Panc1 (cell line): ENCODE results near the gene TEDC2.

Experiments used
- POLR2AphosphoS5 ChIP-seq: IDR thresholded peaks from 2 replicates; pipeline ENCODE4 v1.6.1; 2012; ENCODE audit warnings: mild to moderate bottlenecking, low read depth, low read length, moderate library complexity
- TF ChIP-seq, protein P1 (sequence below): fragments of 450-650 bp; IDR thresholded peaks from 2 replicates; pipeline ENCODE4 v1.5.1; 2017; ENCODE audit warnings: mild to moderate bottlenecking
- TF ChIP-seq, protein P2 (sequence below), 2 experiments: IDR thresholded peaks; 2 replicates each; pipeline ENCODE4 v1.6.1; 2011 to 2012; ENCODE audit warnings: low read depth in 2 of 2, control low read depth in 1 of 2, low read length in 1 of 2, mild to moderate bottlenecking in 1 of 2, moderate library complexity in 1 of 2; ENCODE audit not compliant: insufficient read depth in 1 of 2

DNA sequence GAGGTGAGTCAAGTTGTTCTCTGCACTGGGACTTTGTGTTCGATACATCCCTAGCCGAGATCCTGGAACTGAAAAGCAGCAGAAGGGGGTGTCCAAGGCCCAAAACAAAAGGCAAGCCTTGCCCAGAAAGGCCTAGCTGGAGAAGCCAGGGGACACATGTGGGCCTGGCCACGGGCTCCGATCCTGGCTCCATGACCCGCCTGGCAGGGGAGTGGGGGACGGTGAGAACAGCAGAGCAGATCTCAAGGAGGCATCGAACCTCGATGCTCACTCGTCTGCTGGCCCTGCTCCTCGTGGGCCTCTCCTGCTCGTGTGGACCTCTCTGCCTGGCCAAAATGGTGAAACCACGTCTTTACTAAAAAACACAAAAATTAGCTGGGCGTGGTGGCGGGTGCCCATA, 21.8 kb upstream of the TEDC2 start:
- no peak for TF ChIP-seq POLR2AphosphoS5
- TF ChIP-seq, protein P1, sequence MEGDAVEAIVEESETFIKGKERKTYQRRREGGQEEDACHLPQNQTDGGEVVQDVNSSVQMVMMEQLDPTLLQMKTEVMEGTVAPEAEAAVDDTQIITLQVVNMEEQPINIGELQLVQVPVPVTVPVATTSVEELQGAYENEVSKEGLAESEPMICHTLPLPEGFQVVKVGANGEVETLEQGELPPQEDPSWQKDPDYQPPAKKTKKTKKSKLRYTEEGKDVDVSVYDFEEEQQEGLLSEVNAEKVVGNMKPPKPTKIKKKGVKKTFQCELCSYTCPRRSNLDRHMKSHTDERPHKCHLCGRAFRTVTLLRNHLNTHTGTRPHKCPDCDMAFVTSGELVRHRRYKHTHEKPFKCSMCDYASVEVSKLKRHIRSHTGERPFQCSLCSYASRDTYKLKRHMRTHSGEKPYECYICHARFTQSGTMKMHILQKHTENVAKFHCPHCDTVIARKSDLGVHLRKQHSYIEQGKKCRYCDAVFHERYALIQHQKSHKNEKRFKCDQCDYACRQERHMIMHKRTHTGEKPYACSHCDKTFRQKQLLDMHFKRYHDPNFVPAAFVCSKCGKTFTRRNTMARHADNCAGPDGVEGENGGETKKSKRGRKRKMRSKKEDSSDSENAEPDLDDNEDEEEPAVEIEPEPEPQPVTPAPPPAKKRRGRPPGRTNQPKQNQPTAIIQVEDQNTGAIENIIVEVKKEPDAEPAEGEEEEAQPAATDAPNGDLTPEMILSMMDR, result no peak
- TF ChIP-seq, protein P2, sequence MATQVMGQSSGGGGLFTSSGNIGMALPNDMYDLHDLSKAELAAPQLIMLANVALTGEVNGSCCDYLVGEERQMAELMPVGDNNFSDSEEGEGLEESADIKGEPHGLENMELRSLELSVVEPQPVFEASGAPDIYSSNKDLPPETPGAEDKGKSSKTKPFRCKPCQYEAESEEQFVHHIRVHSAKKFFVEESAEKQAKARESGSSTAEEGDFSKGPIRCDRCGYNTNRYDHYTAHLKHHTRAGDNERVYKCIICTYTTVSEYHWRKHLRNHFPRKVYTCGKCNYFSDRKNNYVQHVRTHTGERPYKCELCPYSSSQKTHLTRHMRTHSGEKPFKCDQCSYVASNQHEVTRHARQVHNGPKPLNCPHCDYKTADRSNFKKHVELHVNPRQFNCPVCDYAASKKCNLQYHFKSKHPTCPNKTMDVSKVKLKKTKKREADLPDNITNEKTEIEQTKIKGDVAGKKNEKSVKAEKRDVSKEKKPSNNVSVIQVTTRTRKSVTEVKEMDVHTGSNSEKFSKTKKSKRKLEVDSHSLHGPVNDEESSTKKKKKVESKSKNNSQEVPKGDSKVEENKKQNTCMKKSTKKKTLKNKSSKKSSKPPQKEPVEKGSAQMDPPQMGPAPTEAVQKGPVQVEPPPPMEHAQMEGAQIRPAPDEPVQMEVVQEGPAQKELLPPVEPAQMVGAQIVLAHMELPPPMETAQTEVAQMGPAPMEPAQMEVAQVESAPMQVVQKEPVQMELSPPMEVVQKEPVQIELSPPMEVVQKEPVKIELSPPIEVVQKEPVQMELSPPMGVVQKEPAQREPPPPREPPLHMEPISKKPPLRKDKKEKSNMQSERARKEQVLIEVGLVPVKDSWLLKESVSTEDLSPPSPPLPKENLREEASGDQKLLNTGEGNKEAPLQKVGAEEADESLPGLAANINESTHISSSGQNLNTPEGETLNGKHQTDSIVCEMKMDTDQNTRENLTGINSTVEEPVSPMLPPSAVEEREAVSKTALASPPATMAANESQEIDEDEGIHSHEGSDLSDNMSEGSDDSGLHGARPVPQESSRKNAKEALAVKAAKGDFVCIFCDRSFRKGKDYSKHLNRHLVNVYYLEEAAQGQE (IDR thresholded peaks at IDR 0.05; ENCODE audit: insufficient read depth in 1 of 2, low read depth in 2 of 2, low read length in 1 of 2), result no peak
